ENCODE data around the gene KRAS. TPM values are rescaled to one million over a fixed set of nuclear protein-coding genes. Genes with fewer than 3 reads are reported as not detected.

The KRAS gene
- total and polyA plus RNA-seq, 2 donors from 2014 or later = 7.5 to 43.7 TPM

GRCh38 chr12:25182765-25183164 lies 68.0 kb downstream of the KRAS start:
- H3K27me3 ChIP-seq (ENCODE audit: control insufficient read depth, insufficient read depth, low read length) = no peaks in the 10 kb centered on the region
- H3K36me3 ChIP-seq (ENCODE audit: control insufficient read depth in 2 of 3, insufficient read depth in 3 of 3, low read length in 3 of 3) = no peaks in the 10 kb centered on the region
- no peak for TF ChIP-seq CTCF (IDR thresholded peaks at IDR 0.05; ENCODE audit: borderline replicate concordance, extremely low read depth, insufficient read depth)
- peaks cover 0 to 3% (median 0%) of the 10 kb centered on the region in 3 donors for H3K9me3 ChIP-seq (ENCODE audit: control insufficient read depth in 2 of 3, insufficient read depth in 1 of 3, low read length in 3 of 3)
- H3K4me3 ChIP-seq (ENCODE audit: low read length in 3 of 3) = no peak overlapping the region
- no peak overlapping the region for H3K27ac ChIP-seq (ENCODE audit: low read depth in 2 of 2, low read length in 2 of 2)
- intact Hi-C loops (cut with DNase I) = no loop called here
- FAIRE-seq = no peak
- no peak overlapping the region for H3K9ac ChIP-seq (ENCODE audit: low read length in 3 of 3)
- no peak for DNase-seq
- no peaks in the 10 kb centered on the region for H3K4me1 ChIP-seq (ENCODE audit: control insufficient read depth in 2 of 3, insufficient read depth in 2 of 3, low read depth in 1 of 3, low read length in 3 of 3)

GRCh38 chr12:25162866-25163265 lies 87.9 kb downstream of the KRAS start:
- H3K27me3 ChIP-seq (ENCODE audit: control insufficient read depth, insufficient read depth, low read length) = no peaks in the 10 kb centered on the region
- peak in 1 of 5 donors; percentile 5 for DNase-seq
- no peak overlapping the region for H3K4me3 ChIP-seq (ENCODE audit: low read length in 3 of 3)

GRCh38 chr12:25156061-25156460 lies 94.7 kb downstream of the KRAS start:
- intact Hi-C loops (cut with DNase I) = no loop called here
- H3K27ac ChIP-seq (ENCODE audit: low read depth in 2 of 2, low read length in 2 of 2) = no peak overlapping the region
- no peaks in the 10 kb centered on the region for H3K9me3 ChIP-seq (ENCODE audit: control insufficient read depth in 2 of 3, insufficient read depth in 1 of 3, low read length in 3 of 3)
- no peak overlapping the region for H3K4me3 ChIP-seq (ENCODE audit: low read length in 3 of 3)
- no peak for FAIRE-seq
- TF ChIP-seq CTCF (IDR thresholded peaks at IDR 0.05; ENCODE audit: borderline replicate concordance, extremely low read depth, insufficient read depth) = no peak
- H3K9ac ChIP-seq (ENCODE audit: low read length in 3 of 3) = no peak overlapping the region
- no peaks in the 10 kb centered on the region for H3K36me3 ChIP-seq (ENCODE audit: control insufficient read depth in 2 of 3, insufficient read depth in 3 of 3, low read length in 3 of 3)
- H3K4me1 ChIP-seq (ENCODE audit: control insufficient read depth in 2 of 3, insufficient read depth in 2 of 3, low read depth in 1 of 3, low read length in 3 of 3) = no peaks in the 10 kb centered on the region
- no peak for DNase-seq
- H3K27me3 ChIP-seq (ENCODE audit: control insufficient read depth, insufficient read depth, low read length) = no peaks in the 10 kb centered on the region

More at GRCh38 chr12:25162866-25163265, 87.9 kb downstream of the KRAS start:
- Histone ChIP-seq H3K9me3 (ENCODE audit: control insufficient read depth in 2 of 3, insufficient read depth in 1 of 3, low read length in 3 of 3) (no peaks in the 10 kb centered on the region), H3K9ac (ENCODE audit: low read length in 3 of 3) (no peak overlapping the region), H3K4me1 (ENCODE audit: control insufficient read depth in 2 of 3, insufficient read depth in 2 of 3, low read depth in 1 of 3, low read length in 3 of 3) (no peaks in the 10 kb centered on the region), H3K27ac (ENCODE audit: low read depth in 2 of 2, low read length in 2 of 2) (no peak overlapping the region), H3K36me3 (ENCODE audit: control insufficient read depth in 2 of 3, insufficient read depth in 3 of 3, low read length in 3 of 3) (no peaks in the 10 kb centered on the region)
- intact Hi-C loops (cut with DNase I) = no loop called here
- no peak for TF ChIP-seq CTCF (IDR thresholded peaks at IDR 0.05; ENCODE audit: borderline replicate concordance, extremely low read depth, insufficient read depth)
- no peak for FAIRE-seq

GRCh38 chr12:25155022-25155576 lies 95.6 kb downstream of the KRAS start:
- H3K27ac ChIP-seq (ENCODE audit: low read depth in 2 of 2, low read length in 2 of 2) = no peak overlapping the region
- H3K9ac ChIP-seq (ENCODE audit: low read length in 3 of 3) = peak overlapping the region in 2 of 3 donors; percentile 3 to 17
- no peaks in the 10 kb centered on the region for H3K9me3 ChIP-seq (ENCODE audit: control insufficient read depth in 2 of 3, insufficient read depth in 1 of 3, low read length in 3 of 3)
- peak; percentile 50 for TF ChIP-seq CTCF (IDR thresholded peaks at IDR 0.05; ENCODE audit: borderline replicate concordance, extremely low read depth, insufficient read depth)
- peak in 2 of 5 donors; percentile 40 to 61 for DNase-seq
- no peaks in the 10 kb centered on the region for H3K27me3 ChIP-seq (ENCODE audit: control insufficient read depth, insufficient read depth, low read length)
- intact Hi-C loops (cut with DNase I) = no loop called here
- no peaks in the 10 kb centered on the region for H3K4me1 ChIP-seq (ENCODE audit: control insufficient read depth in 2 of 3, insufficient read depth in 2 of 3, low read depth in 1 of 3, low read length in 3 of 3)
- H3K4me3 ChIP-seq (ENCODE audit: low read length in 3 of 3) = peak overlapping the region in 1 of 3 donors; percentile 39
- H3K36me3 ChIP-seq (ENCODE audit: control insufficient read depth in 2 of 3, insufficient read depth in 3 of 3, low read length in 3 of 3) = no peaks in the 10 kb centered on the region
- FAIRE-seq = peak; percentile 74

Measured in kidney (tissue), 14 donors.